ENCODE results near the gene SPACA7. TPM values are rescaled to one million over a fixed set of nuclear protein-coding genes. Genes with fewer than 3 reads are reported as not detected.

SPACA7 gene, protein sequence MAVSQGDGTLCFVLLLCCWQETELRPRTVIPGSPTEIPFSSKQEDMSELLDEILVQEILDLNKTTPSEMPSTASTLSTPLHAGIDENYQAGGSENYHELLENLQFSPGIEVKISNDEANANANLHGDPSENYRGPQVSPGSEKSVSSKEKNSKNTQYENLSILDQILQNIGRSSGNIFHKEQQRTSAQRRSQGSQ
- not detected for polyA plus RNA-seq (2013, experiment 1 of 2; ENCODE audit: insufficient read length)
- not detected for polyA plus RNA-seq (2013, experiment 2 of 2; ENCODE audit: insufficient read length)

GRCh38 chr13:112376050-112376681, at the start of gene SPACA7:
SPACA7 (plus strand) TSS chr13:112376355; CDS start chr13:112376386, 31 bp downstream.
- no peak for DNase-seq

- no peak for DNase-seq
Observed at GRCh38 chr13:112326821-112327370, 49.3 kb upstream of the SPACA7 start.

GRCh38 chr13:112328936-112329335, 47.2 kb upstream of the SPACA7 start:
- no peak for DNase-seq

DNA sequence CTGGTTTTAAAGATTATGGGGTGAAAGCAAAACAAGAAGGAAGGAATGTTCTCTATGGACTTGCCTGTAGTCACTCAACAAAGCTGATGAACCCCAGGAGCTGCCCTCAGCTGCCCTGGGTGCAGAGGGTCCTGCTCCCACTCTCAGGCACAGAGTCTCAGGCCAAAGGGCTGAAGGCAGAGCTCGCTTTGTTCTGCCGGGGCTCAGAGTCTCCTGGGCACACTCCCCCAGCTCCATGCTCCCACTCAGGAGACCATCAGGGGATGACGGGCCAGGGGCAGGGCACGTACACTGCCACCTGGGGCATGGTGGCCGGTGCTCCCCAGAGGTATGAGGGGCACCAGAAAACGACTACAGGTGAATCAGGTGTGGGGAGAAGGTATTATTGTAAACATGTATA, 46.8 kb upstream of the SPACA7 start:
- no peak for DNase-seq

GRCh38 chr13:112330066-112330465, 46.1 kb upstream of the SPACA7 start:
- no peak for DNase-seq

DNA sequence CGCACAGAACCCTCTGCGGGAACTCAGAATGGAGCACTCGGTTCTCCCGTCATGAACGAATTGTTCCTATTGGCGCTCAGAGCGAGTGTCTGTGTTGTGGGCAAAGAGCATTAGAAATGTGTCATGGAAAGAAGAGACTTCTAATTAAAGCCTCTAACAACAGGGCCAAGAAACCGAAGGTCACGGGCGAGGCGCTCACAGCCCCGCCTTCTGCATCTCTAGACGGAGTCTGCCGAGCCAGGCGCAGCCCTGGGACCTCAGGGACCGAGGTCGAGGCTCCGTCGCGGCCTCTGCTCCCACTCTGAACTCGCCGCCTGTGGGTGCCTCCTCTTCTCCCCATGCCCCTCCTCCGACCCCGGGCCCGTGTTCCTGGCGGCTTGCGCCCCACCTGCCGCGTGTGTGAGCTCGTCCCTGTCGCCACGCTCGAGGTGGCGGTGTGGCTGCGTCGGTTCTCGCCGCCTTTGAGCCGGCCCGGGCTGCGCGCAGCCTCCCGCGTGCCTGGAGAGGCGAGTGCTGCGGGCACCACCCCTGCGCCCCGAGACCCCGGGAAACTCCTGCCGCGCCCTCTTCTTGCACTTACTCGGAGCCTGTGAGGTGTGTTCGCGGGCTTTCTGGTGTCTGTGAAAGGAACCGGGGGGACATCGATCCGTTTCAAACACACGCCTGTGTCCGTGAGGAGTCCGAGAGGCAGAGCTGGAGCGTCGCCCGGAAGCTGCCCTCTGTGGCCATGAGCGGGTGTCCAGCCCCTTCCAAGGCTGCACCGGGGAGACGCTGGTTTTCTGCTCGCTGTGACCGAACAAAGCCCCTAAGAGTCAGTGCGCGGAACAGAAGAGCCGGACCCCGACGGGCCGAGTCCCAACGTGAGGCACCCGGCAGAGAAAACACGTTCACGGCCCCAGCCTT, 45.4 kb upstream of the SPACA7 start:
- no peak for DNase-seq

DNA sequence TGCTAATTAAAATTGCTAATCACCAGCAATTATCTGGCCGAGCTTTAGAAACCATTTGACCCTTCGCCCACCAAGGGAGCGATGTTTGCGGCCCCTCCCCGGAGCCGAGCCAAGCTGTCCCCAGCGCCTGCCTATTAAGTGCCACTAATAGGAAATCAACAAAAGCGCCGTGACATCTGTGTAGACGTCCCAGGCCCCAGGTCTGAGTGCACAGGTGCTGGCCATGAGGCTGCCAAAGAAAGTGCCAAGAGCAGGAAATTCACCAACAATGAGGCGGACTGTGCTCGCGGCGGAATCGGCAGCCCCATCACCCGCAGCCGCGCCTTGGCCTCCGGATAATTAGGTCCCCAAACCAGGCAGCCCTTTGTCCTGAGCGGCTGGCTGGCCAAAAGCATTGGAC, 44.5 kb upstream of the SPACA7 start:
- DNase-seq = no peak

- no peak for DNase-seq
Observed at GRCh38 chr13:112332727-112333126, 43.4 kb upstream of the SPACA7 start.

GRCh38 chr13:112333756-112334543, 42.2 kb upstream of the SPACA7 start:
- DNase-seq = no peak

DNA sequence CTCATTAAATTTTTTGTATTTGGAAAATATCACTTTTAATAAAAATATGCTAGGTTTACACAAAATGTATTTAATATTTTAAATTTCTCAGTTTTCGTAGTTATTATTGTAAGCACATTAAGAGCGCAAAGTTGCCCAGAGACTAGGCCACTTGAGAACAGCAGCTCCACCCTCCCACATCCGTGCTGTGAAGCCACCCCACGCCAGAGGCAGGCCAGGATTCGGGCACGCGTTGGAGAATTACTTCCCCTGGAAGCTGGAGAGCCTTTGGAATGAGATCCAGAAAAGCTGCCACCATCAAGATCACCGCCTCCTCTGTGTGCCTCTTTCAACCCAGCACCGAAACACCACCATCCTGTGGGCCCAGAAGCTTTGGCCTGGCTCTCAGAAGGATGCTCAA, 41.0 kb upstream of the SPACA7 start:
- DNase-seq = no peak

DNA sequence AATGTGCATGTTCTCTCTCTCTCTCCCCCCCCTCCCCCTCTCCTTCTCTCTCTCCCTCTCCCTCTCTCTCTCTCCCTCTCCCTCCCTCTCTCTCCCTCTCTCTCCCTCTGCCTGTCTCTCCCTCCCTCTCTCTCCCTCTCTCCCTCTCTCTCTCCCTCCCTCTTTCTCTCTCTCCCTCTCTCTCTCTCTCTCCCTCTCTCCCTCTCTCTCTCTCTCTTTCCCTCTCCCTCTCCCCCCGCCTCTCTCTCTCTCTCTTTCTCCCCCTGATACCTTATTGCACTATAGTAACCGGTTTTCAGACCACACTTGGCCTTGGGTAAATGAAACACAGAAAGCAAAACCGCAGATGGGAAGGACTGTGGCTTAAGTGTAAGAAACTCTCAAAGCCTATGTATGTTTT, 34.7 kb upstream of the SPACA7 start:
- no peak for DNase-seq

DNA sequence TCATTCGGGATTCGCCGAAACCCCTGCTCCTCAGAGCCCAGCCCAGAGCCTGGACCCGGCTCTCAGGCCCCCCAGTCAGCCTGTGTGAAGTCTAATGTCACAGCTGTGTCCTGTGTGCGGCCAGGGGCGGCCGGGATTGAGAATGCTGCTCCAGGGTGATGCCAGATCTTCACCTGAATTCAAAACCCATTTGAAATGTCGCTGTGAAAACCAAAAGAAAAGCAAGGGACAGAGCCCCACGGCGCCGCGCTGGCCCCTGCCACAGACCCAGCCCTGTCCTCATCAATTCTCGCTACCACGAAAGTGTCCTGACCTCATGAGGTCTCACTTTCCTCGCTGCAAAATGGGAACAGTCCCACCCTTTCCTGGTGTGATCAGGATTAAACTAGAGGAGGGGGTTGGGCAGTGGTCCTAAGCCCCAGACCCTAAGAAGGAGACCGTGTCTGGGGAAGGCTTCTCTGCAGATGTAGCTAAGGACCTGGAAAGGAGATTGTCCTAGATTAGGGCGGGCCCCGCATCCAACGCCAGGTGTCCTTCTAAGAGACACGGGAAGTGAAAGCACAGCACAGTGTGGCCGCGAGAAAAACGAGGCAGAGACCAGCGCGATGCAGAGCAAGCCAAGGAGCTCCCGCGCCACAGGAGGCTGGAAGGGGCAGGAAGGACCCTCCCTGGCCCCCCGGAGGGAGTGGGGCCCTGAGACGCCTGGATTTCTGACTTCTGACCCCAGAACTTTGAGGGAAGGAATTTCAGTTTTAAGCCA, 34.0 kb upstream of the SPACA7 start:
- DNase-seq = no peak

DNA sequence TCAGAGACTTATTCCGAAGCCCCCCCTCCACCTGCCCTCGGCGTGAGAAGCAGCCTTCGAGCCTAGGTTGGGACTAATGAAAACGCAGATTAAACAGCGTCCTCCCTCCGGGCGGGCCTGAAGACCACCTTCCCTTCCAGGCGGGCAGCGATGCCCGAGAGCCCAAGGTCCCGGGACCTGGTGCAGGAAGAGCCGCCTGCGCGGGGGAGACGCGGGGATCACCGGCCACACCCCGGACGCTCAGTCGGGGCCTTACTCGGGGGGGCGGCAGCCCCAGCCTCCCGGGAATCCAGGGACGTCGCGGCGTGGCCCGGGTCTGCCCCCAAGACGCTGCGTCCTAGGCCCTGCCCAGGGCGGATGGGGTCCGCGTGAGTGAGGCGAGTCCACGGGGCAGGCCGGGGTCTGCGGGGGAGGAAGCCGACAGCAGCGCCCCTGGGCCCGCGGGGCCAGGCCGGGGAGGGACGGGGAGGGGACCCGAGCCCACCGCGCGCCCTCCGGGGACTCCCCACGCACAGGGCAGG, 33.3 kb upstream of the SPACA7 start:
- DNase-seq = no peak

DNA sequence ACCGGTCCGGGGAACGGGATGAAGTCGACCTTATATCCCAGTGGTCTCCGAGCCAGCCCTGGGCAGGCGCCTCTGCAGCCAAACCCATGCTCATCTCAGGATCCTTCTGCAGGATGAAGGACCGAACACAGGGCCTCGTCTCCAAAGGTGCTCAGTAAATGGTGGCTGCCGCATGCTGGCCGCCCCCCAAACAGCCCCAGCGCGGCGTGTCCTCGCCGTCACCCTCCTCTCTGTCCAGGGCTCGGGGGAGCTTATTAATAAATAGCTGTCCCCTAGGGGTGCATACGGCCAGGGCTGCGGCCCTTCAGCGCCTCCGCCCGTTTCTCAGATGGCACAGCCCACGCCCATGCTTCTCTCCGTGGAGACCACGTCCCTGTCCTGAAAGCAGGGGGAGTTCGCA, 32.6 kb upstream of the SPACA7 start:
- no peak for DNase-seq

- no peak for DNase-seq
Observed at GRCh38 chr13:112345826-112346172, 30.4 kb upstream of the SPACA7 start.

DNA sequence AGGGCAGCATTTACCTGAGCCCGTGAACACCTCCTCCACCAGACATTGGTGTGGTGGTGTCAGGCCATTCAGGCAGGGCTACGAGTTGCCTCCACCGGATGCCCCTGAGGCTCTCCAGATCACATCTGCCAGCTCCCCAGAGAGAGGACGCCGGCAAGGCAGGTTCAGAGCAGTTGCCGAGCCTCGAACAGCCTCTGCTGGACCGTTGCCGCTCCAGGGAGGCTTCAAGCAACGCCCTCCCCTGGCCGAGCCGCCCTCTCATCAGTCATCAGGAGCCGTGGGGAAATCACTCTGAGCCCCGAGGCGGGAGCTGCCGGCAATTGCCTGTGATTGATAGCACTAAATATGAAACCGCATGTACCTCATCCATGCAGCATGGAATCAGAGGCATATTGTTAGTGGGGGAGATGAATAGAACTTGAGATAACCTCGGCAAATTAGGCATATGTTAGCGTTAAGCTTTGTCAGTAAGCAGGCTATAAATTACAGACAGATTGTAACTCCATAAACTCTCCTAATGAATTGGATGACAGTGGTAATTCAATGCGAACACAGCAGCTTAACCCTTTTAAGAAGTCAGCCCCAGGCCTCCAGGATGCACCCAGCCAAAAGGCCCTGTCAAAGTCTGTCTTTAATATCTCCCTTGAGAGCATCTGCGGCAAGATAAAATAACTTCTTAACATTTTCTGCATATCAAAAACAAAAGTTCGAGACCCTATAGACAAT, 29.8 kb upstream of the SPACA7 start:
- DNase-seq = no peak

DNA sequence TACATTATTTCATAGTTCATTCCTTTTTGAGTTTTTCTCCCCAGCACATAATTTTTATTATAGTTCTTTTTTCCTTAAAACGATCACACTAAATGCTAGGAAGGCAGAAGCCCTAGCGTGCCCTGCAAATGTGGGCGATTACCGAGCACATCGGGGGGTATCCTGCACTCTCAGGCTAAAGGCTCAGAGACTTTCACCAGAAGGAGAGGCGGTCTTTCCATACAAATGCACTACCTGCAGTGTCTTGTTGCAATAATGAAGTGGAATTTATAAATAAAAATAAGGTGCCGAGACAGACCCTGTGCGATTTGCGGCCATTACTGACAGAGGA, 29.3 kb upstream of the SPACA7 start:
- no peak for DNase-seq

GRCh38 chr13:112347986-112348385, 28.2 kb upstream of the SPACA7 start:
- DNase-seq = no peak

DNA sequence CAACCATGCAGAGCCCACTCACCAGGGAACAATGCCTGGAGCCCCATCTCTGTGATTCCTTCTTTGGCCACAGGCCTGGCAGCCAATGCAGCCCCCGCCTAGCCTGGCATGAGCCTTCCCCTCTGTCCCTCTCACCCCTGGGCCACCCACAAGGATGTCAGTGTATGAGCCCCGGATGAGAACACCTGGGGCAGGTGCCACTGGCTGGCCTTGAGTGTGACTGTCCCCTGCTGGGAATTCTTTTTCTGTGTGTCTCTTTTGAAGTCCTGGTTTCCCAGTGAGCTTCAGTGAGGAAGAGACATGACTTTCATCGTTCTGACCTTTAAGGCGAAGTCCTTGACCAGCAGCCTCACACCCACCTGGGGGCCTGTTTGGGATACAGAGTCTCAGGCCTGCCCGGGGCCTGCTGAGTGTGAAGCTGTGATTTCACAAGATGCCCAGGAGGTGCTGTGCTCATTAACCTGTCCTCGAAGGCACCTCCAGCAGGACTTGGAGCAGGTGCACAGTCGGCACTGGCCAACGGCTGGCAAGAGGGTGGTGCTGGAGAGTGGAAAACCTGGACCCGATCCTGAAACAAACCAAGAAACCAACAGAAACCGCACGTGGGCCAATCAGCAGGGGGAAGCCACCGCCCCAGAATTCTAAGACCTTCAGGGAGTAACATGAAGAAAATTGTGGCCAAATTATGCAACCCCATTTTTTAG, 27.4 kb upstream of the SPACA7 start:
- no peak for DNase-seq

- DNase-seq = no peak
Observed at GRCh38 chr13:112349681-112350080, 26.5 kb upstream of the SPACA7 start.

Data from fibroblast of skin of scalp (primary cell).